ENCODE results near the gene RIN3.

The RIN3 gene

GRCh38 chr14:92575061-92575747, 61.6 kb downstream of the RIN3 start:
- no peak for DNase-seq (ENCODE audit: low read depth in 2 of 2)

- DNase-seq (ENCODE audit: low read depth in 2 of 2) = no peak
Observed at GRCh38 chr14:92575748-92576303, 62.2 kb downstream of the RIN3 start.

- DNase-seq (ENCODE audit: low read depth in 2 of 2) = no peak
Observed at GRCh38 chr14:92577321-92577742, 63.8 kb downstream of the RIN3 start.

GRCh38 chr14:92578511-92578910, 64.9 kb downstream of the RIN3 start:
- no peak for DNase-seq (ENCODE audit: low read depth in 2 of 2)

GRCh38 chr14:92579244-92579936, 65.8 kb downstream of the RIN3 start:
- no peak for DNase-seq (ENCODE audit: low read depth in 2 of 2)

GRCh38 chr14:92581206-92581605, 67.6 kb downstream of the RIN3 start:
- no peak for DNase-seq (ENCODE audit: low read depth in 2 of 2)

GRCh38 chr14:92581966-92582566, 68.5 kb downstream of the RIN3 start:
- no peak for DNase-seq (ENCODE audit: low read depth in 2 of 2)

- DNase-seq (ENCODE audit: low read depth in 2 of 2) = no peak
Observed at GRCh38 chr14:92582706-92583452, 69.3 kb downstream of the RIN3 start.

GRCh38 chr14:92584220-92584619, 70.6 kb downstream of the RIN3 start:
- DNase-seq (ENCODE audit: low read depth in 2 of 2) = no peak

GRCh38 chr14:92584816-92585215, 71.2 kb downstream of the RIN3 start:
- DNase-seq (ENCODE audit: low read depth in 2 of 2) = no peak

GRCh38 chr14:92585981-92586937, 72.7 kb downstream of the RIN3 start:
- DNase-seq (ENCODE audit: low read depth in 2 of 2) = no peak

- no peak for DNase-seq (ENCODE audit: low read depth in 2 of 2)
Observed at GRCh38 chr14:92586963-92587699, 73.5 kb downstream of the RIN3 start.

GRCh38 chr14:92587700-92588085, 74.1 kb downstream of the RIN3 start:
- DNase-seq (ENCODE audit: low read depth in 2 of 2) = no peak

- no peak for DNase-seq (ENCODE audit: low read depth in 2 of 2)
Observed at GRCh38 chr14:92589213-92589852, 75.8 kb downstream of the RIN3 start.

GRCh38 chr14:92590176-92590575, 76.6 kb downstream of the RIN3 start:
- no peak for DNase-seq (ENCODE audit: low read depth in 2 of 2)

- no peak for DNase-seq (ENCODE audit: low read depth in 2 of 2)
Observed at GRCh38 chr14:92590941-92591340, 77.4 kb downstream of the RIN3 start.

GRCh38 chr14:92591346-92591745, 77.8 kb downstream of the RIN3 start:
- no peak for DNase-seq (ENCODE audit: low read depth in 2 of 2)

GRCh38 chr14:92595267-92595666, 81.7 kb downstream of the RIN3 start:
- DNase-seq (ENCODE audit: low read depth in 2 of 2) = no peak

GRCh38 chr14:92596331-92596907, 82.8 kb downstream of the RIN3 start:
- DNase-seq (ENCODE audit: low read depth in 2 of 2) = no peak

Measured in stimulated activated CD8-positive, alpha-beta memory T cell treated with anti-CD3 and anti-CD28 coated beads, Interleukin-15, amount 100 ng/mL, for 48 hours (primary cell).